GM12865 (cell line): Measurements from ENCODE around the gene CSNK1G2.

ENCODE experiments used
- DNase-seq: peaks from one replicate; pipeline ENCODE4 v3.0.0; 2010; ENCODE audit warnings: low read depth
- H3K4me3 ChIP-seq: 2 replicates; pipeline ENCODE4 v1.5.1; 2011; ENCODE audit warnings: mild to moderate bottlenecking, low read depth, low read length, control low read depth
- TF ChIP-seq, protein P1 (sequence below): IDR thresholded peaks from 2 replicates; pipeline ENCODE4 v1.5.1; 2011; ENCODE audit warnings: low read length, control low read depth, low read depth, inconsistent platforms; ENCODE audit not compliant: insufficient read depth; ENCODE audit errors: missing control alignments

CSNK1G2 gene

DNA sequence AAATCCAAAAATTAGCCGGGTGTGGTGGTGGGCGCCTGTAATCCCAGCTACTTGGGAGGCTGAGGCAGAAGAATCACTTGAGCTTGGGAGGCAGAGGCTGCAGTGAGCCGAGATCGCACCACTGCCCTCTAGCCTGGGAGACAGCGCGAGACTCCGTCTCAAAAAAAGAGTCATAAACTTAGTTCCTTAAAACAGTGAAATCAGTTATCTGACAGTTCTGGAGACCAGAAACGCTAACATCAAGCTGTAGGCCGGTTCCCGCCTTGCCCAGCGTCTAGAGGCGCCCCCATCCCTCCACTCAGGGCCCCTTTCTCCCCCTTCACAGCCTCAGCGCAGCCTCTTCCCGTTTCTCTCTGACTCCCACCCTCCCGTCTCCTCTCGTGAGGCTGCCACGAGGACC is 23.8 kb upstream of the CSNK1G2 start:
- DNase-seq = no peak
- TF ChIP-seq, protein P1, sequence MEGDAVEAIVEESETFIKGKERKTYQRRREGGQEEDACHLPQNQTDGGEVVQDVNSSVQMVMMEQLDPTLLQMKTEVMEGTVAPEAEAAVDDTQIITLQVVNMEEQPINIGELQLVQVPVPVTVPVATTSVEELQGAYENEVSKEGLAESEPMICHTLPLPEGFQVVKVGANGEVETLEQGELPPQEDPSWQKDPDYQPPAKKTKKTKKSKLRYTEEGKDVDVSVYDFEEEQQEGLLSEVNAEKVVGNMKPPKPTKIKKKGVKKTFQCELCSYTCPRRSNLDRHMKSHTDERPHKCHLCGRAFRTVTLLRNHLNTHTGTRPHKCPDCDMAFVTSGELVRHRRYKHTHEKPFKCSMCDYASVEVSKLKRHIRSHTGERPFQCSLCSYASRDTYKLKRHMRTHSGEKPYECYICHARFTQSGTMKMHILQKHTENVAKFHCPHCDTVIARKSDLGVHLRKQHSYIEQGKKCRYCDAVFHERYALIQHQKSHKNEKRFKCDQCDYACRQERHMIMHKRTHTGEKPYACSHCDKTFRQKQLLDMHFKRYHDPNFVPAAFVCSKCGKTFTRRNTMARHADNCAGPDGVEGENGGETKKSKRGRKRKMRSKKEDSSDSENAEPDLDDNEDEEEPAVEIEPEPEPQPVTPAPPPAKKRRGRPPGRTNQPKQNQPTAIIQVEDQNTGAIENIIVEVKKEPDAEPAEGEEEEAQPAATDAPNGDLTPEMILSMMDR = no peak
- no peak overlapping the region for H3K4me3 ChIP-seq

GRCh38 chr19:1917926-1918325 is 23.0 kb upstream of the CSNK1G2 start:
- H3K4me3 ChIP-seq = no peak overlapping the region
- DNase-seq = no peak
- TF ChIP-seq, protein P1 = no peak

- TF ChIP-seq, protein P1 = no peak
- no peak overlapping the region for H3K4me3 ChIP-seq
- no peak for DNase-seq
Observed at GRCh38 chr19:1918975-1919374, 22.0 kb upstream of the CSNK1G2 start.

DNA sequence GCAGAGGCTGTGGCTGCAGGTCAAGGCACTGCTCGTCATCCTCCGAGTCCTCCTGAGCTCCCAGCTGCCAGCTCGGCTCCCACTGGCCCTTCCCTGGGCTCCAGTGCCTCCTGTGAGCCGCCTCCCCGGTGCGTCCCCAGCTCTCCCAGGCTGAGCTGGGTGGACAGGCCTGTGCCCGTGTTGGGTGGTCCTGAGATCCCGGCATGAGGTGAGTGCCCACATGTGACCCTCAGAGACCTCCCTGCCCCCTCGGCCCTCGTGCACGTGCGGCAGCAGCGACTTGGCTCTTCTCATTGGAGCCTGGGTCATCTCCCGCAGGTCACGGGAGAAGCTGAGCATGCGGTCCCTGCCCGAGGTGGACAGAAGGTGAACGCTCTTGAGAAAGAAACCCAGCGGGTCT is 20.3 kb upstream of the CSNK1G2 start:
- DNase-seq = no peak
- TF ChIP-seq, protein P1 = no peak

DNA sequence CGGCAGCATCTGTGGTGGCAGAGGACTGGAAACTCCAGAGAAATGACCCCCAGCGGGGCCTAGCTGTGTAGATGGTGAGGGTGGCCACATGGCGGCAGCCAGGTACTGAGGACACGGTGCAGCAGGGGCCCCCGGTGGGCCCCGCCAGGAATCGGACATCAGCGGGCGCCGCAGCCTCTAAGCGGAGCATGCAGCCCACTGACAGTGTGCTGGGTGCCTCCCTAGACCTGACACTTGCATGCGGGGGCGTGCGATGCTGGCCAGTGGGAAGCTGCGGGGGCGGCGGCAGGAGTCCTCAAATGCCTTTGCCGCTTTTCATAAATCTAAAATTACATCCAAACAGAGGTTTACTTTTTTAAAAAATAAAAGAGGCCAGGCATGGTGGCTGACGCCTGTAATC is 19.6 kb upstream of the CSNK1G2 start:
- TF ChIP-seq, protein P1 = no peak

More for the DNA sequence above, 20.3 kb upstream of the CSNK1G2 start:
- H3K4me3 ChIP-seq = no peak overlapping the region

DNA sequence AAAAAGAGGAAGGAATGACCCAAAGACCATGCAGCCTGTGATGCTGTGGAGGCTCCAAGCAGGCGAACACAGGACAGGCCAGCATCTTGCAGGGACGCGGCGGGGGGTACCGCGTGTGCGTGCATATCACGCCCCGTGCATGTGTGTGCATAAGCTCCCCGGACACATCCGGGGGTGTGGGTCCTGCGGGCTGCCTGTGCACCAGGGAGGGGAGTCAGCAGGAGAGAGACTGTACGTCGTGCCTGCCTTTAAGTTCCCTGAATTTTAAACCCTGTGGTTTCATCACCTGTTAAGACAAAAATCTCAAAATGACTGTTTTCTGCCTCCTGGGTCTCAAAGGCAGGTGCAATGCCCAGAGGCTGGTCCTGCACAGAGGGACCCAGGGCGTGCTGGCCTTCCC is 19.1 kb upstream of the CSNK1G2 start:
- DNase-seq = peak; percentile 51
- TF ChIP-seq, protein P1 = no peak
- H3K4me3 ChIP-seq = no peak overlapping the region

More for the DNA sequence above, 19.6 kb upstream of the CSNK1G2 start:
- no peak overlapping the region for H3K4me3 ChIP-seq
- DNase-seq = no peak

DNA sequence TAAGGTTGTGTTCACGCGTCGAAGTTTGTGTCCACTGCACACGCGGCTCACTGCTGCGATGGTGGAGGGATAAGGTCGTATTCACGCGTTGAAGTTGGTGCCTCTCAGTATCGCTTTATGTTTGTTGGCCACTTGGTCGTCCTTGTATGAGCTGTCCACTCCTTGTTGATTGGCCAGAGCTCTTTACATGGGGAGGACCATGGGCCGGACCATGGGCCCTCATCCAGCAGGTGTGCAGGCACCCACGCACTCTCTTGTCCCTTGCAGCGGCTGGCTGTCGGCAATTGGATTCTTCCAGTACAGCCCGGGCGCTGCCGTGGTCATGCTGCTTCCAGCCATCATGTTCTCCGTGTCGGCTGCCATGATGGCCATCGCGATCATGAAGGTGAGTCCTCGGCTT is 18.2 kb upstream of the CSNK1G2 start:
- DNase-seq = no peak
- TF ChIP-seq, protein P1 = no peak
- no peak overlapping the region for H3K4me3 ChIP-seq
